T-helper 17 cell (primary cell): ENCODE measurements around the gene SNAPIN. TPM values are rescaled to one million over a fixed set of nuclear protein-coding genes. Genes with fewer than 3 reads are reported as not detected.
A peak's percentile ranks its signal among the peaks of the same experiment; 100 is the strongest.

ENCODE experiments used
- ATAC-seq: fragments of 150-1000 bp; cut with Tn5 transposase; 2 replicates; pipeline ENCODE4 v1.10.0; 2021; ENCODE audit warnings: mild to moderate bottlenecking, moderate library complexity
- DNase-seq, 3 donors: peaks; one replicate each; pipeline versions ENCODE4 v3.0.0 to v3.0.0-alpha.2; 2020 to 2021
- H3K9me3 ChIP-seq: one replicate; pipeline ENCODE4 v1.7.0; 2013; ENCODE audit warnings: low read length, mild to moderate bottlenecking; ENCODE audit not compliant: control insufficient read depth, poor library complexity, severe bottlenecking
- H3K27ac Mint-ChIP-seq: one replicate; pipeline ENCODE4 v1.8.0; 2022; ENCODE audit warnings: mild to moderate bottlenecking, moderate library complexity, mixed read lengths
- H3K27me3 Mint-ChIP-seq: one replicate; pipeline ENCODE4 v1.8.0; 2022; ENCODE audit warnings: mixed read lengths
- H3K36me3 Mint-ChIP-seq: one replicate; pipeline ENCODE4 v1.8.0; 2022; ENCODE audit warnings: low read depth, mixed read lengths
- H3K4me1 Mint-ChIP-seq: one replicate; pipeline ENCODE4 v1.8.0; 2022; ENCODE audit warnings: mild to moderate bottlenecking, mixed read lengths
- H3K4me3 Mint-ChIP-seq: one replicate; pipeline ENCODE4 v1.8.0; 2022; ENCODE audit warnings: mild to moderate bottlenecking, moderate library complexity, mixed read lengths
- total RNA-seq, 4 donors: library from RNA in 2 of 4; stranded (reverse) in 2 of 4; gene quantifications; one replicate each; pipeline ENCODE4 v1.2.3 and lab custom pipeline; 2022 to 2026

SNAPIN gene
- total RNA-seq (10 to 100 TPM; 17.6 to 18.2 TPM), total RNA-seq (lab: John Stamatoyannopoulos, UW) (12.1 to 23.3 reads per million in 2 donors)

- peak within 1 kb of the TSS; percentile 94 for H3K4me3 Mint-ChIP-seq
- H3K27me3 Mint-ChIP-seq = no peaks in the 10 kb centered on the region
- H3K27ac Mint-ChIP-seq = peak within 1 kb of the TSS; percentile 84
- ATAC-seq (peak; percentile 97), DNase-seq (peak; percentile 80 to 81 (median 81))
- H3K36me3 Mint-ChIP-seq = peaks cover 2% of the 10 kb centered on the region
- no peaks in the 10 kb centered on the region for H3K9me3 ChIP-seq
- H3K4me1 Mint-ChIP-seq = peaks cover 15% of the 10 kb centered on the region
Observed at GRCh38 chr1:153658400-153659174, at the start of gene SNAPIN. Gene SNAPIN (plus strand): TSS chr1:153658703. CDS start chr1:153658744, 41 bp downstream.

- no peaks in the 10 kb centered on the region for H3K36me3 Mint-ChIP-seq
- no peak for DNase-seq
- no peak for ATAC-seq
- no peaks in the 10 kb centered on the region for H3K9me3 ChIP-seq
- peaks cover 5% of the 10 kb centered on the region for H3K4me1 Mint-ChIP-seq
- H3K4me3 Mint-ChIP-seq = no peak overlapping the region
- peaks cover 14% of the 10 kb centered on the region for H3K27me3 Mint-ChIP-seq
- no peak overlapping the region for H3K27ac Mint-ChIP-seq
Observed at GRCh38 chr1:153608742-153609584, 49.5 kb upstream of the SNAPIN start.

GRCh38 chr1:153609585-153609907 is 49.0 kb upstream of the SNAPIN start:
- H3K27me3 Mint-ChIP-seq = peaks cover 14% of the 10 kb centered on the region
- no peak overlapping the region for H3K27ac Mint-ChIP-seq
- no peaks in the 10 kb centered on the region for H3K36me3 Mint-ChIP-seq
- DNase-seq = no peak
- H3K4me3 Mint-ChIP-seq = no peak overlapping the region
- no peaks in the 10 kb centered on the region for H3K9me3 ChIP-seq
- H3K4me1 Mint-ChIP-seq = peaks cover 5% of the 10 kb centered on the region
- no peak for ATAC-seq

- H3K9me3 ChIP-seq = no peaks in the 10 kb centered on the region
- no peak overlapping the region for H3K27ac Mint-ChIP-seq
- DNase-seq (no peak), ATAC-seq (no peak)
- peaks cover 5% of the 10 kb centered on the region for H3K4me1 Mint-ChIP-seq
- H3K36me3 Mint-ChIP-seq = no peaks in the 10 kb centered on the region
- H3K27me3 Mint-ChIP-seq = peaks cover 14% of the 10 kb centered on the region
- no peak overlapping the region for H3K4me3 Mint-ChIP-seq
Observed at GRCh38 chr1:153610334-153610733, 48.2 kb upstream of the SNAPIN start.

GRCh38 chr1:153610811-153611301 is 47.6 kb upstream of the SNAPIN start:
- Mint-ChIP-seq H3K4me3 (no peak overlapping the region), H3K36me3 (no peaks in the 10 kb centered on the region), H3K4me1 (peaks cover 5% of the 10 kb centered on the region), H3K27me3 (peaks cover 14% of the 10 kb centered on the region), H3K27ac (no peak overlapping the region)
- ATAC-seq = no peak
- DNase-seq = no peak
- H3K9me3 ChIP-seq = no peaks in the 10 kb centered on the region

GRCh38 chr1:153611356-153611755 is 47.1 kb upstream of the SNAPIN start:
- no peak for ATAC-seq
- no peak for DNase-seq
- H3K27ac Mint-ChIP-seq = no peak overlapping the region
- no peak overlapping the region for H3K4me3 Mint-ChIP-seq
- H3K27me3 Mint-ChIP-seq = peaks cover 14% of the 10 kb centered on the region
- H3K36me3 Mint-ChIP-seq = no peaks in the 10 kb centered on the region
- H3K4me1 Mint-ChIP-seq = peaks cover 5% of the 10 kb centered on the region
- H3K9me3 ChIP-seq = no peaks in the 10 kb centered on the region

- no peak for DNase-seq
- Mint-ChIP-seq H3K4me1 (peaks cover 5% of the 10 kb centered on the region), H3K27ac (peak overlapping the region; percentile 43), H3K36me3 (no peaks in the 10 kb centered on the region), H3K27me3 (peaks cover 14% of the 10 kb centered on the region), H3K4me3 (no peak overlapping the region)
- ATAC-seq = no peak
- no peaks in the 10 kb centered on the region for H3K9me3 ChIP-seq
Observed at GRCh38 chr1:153612111-153612754, 46.3 kb upstream of the SNAPIN start.

GRCh38 chr1:153612755-153613331 is 45.7 kb upstream of the SNAPIN start, which contains the start of gene S100A16:
Gene S100A16 (minus strand): TSS chr1:153613137. CDS start chr1:153608151, 4,986 bp downstream.
- ATAC-seq (no peak), DNase-seq (no peak)
- H3K27me3 Mint-ChIP-seq = peaks cover 14% of the 10 kb centered on the region
- H3K9me3 ChIP-seq = no peaks in the 10 kb centered on the region
- H3K27ac Mint-ChIP-seq = peak within 1 kb of the TSS; percentile 43
- no peak within 1 kb of the TSS for H3K4me3 Mint-ChIP-seq
- H3K4me1 Mint-ChIP-seq = peaks cover 5% of the 10 kb centered on the region
- H3K36me3 Mint-ChIP-seq = no peaks in the 10 kb centered on the region

- H3K4me3 Mint-ChIP-seq = no peak overlapping the region
- peaks cover 5% of the 10 kb centered on the region for H3K4me1 Mint-ChIP-seq
- peaks cover 14% of the 10 kb centered on the region for H3K27me3 Mint-ChIP-seq
- ATAC-seq (no peak), DNase-seq (no peak)
- H3K27ac Mint-ChIP-seq = no peak overlapping the region
- H3K9me3 ChIP-seq = no peaks in the 10 kb centered on the region
- H3K36me3 Mint-ChIP-seq = no peaks in the 10 kb centered on the region
Observed at GRCh38 chr1:153613406-153613805, 45.1 kb upstream of the SNAPIN start.

GRCh38 chr1:153614189-153614900 is 44.2 kb upstream of the SNAPIN start:
- H3K9me3 ChIP-seq = no peaks in the 10 kb centered on the region
- Mint-ChIP-seq H3K27me3 (peaks cover 14% of the 10 kb centered on the region), H3K4me3 (no peak overlapping the region), H3K4me1 (peaks cover 5% of the 10 kb centered on the region), H3K36me3 (no peaks in the 10 kb centered on the region), H3K27ac (no peak overlapping the region)
- DNase-seq (no peak), ATAC-seq (no peak)

GRCh38 chr1:153614906-153615305 is 43.6 kb upstream of the SNAPIN start:
- Mint-ChIP-seq H3K4me1 (peaks cover 5% of the 10 kb centered on the region), H3K27me3 (peaks cover 14% of the 10 kb centered on the region), H3K4me3 (no peak overlapping the region), H3K27ac (no peak overlapping the region), H3K36me3 (no peaks in the 10 kb centered on the region)
- no peak for DNase-seq
- ATAC-seq = no peak
- H3K9me3 ChIP-seq = no peaks in the 10 kb centered on the region

GRCh38 chr1:153615406-153615805 is 43.1 kb upstream of the SNAPIN start:
- H3K4me3 Mint-ChIP-seq = no peak overlapping the region
- ATAC-seq = no peak

More at GRCh38 chr1:153615406-153615805, 43.1 kb upstream of the SNAPIN start:
- H3K27ac Mint-ChIP-seq = no peak overlapping the region
- peaks cover 14% of the 10 kb centered on the region for H3K27me3 Mint-ChIP-seq
- H3K9me3 ChIP-seq = no peaks in the 10 kb centered on the region
- peaks cover 5% of the 10 kb centered on the region for H3K4me1 Mint-ChIP-seq
- no peaks in the 10 kb centered on the region for H3K36me3 Mint-ChIP-seq
- DNase-seq = no peak
